NCI-H1092 treated with DMSO at 0.1 percent for 48 hours (cell line): Measurements from ENCODE around the gene COL4A2.

ENCODE experiments used
- DNase-seq: peaks from one replicate; lab custom pipeline; 2025; lab: John Stamatoyannopoulos, UW

Gene COL4A2

DNA sequence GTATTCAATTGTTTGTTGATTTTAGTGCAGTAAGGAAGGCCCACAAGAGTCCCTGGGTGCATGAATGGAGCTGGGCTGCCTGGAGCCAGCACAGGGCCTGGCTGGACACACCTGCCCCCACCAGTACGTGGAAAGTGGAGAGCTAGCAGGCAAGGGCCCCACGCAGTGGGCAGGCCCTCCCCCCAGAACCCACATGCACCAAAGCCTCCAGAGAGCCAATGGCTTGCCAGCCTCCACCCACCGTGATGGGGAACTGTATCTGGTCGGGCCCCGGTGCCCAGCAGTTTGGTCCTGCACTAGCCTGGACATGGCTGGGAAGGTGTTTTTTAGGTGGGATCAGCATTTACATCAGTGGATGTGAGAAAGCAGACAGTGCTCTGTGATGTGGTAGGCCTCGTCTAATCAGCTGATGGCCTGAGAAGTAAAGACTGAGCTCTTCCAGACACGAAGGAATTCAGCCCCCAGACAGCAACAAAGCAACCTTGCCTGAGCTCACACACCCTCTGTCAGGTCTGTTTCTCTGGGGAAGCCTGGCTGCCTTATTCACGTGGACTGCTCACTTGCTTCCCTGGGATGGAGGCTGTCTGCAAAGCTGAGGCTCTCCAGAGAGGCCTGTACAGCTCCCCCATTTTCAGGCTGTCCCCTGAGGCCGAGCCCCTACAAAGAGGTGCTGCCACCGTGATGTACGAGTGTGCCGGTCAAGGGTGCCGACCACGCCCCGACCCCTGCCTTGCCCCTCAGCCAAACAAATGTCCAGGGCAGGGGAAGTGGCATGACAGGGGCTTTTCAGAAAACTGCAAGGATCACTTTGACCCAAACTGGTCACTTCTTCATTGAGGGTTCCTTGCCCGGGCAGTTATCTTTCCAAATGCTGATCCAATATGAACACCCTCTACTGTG lies 226.9 kb downstream of the COL4A2 start:
- no peak for DNase-seq

DNA sequence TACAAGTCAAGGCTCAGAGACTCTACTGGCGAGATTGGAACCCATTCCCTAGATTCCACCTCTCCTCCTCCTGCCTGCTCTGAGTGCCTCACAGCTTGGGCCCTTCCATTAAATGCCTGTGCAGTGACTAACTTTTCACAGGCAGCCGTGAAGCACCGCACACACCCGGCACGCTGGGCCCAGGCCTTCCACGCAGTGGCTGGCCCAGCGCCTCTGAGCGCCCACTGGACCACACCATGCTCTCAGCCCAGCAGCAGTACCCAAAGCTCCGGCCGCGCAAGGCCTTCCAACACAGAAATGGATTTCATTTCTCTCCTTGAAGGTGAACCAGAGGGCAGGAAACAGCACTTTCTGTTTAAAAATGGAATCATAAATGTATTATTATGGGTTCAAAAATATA lies 228.4 kb downstream of the COL4A2 start:
- no peak for DNase-seq

GRCh38 chr13:110536006-110536693 lies 229.1 kb downstream of the COL4A2 start:
- no peak for DNase-seq

DNA sequence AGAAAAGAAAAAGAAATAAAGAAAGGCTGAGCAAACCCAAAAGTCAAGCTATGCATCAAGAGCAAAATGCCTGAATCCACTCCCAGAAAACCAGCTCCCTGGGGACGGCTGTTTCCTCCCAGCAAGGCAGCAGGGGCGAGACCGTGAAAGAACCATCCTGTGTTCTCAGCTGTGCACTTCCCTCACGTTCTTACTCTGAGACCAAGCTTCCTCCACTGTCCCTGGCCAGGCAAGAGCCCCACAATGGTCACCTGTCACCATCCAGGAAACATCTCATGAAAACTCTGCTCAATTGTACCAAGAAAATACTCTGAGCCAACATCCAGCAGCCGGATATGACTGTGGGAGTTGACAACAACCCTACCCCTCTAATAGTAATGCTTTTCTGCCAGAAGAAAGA lies 231.5 kb downstream of the COL4A2 start:
- DNase-seq: no peak

- no peak for DNase-seq
Measured at GRCh38 chr13:110539894-110540293, 232.8 kb downstream of the COL4A2 start.

DNA sequence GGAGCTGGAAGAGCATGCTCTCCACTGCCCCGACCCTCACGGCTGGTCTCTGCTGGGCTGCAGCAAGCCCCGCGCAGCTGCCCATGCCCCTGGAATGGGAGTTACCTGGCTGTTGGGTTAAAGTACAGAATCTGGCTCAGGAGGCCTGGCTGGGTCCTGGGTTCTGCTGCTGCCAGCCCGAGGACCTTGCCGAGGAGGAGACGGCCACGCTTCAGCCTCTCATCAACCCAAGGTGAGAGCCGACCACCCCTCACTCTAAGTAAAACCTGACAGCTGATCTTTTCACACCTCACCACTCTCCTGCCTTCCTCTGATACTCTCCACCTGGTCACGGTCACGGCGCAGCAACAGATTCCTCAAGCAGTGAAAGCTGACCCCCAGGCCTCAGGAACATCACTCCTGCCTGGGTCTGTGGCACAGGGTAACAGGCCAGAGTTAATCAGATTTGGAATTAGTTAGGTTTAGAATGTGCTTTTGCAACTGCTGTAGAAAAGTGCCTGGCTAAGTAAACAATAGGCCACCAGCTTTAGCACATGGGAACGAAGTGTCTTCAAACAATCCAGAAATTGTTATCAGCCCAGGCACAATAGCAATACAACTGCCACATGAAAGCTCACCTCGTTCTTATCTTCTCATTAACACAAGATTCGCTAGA lies 233.9 kb downstream of the COL4A2 start:
- DNase-seq: no peak

DNA sequence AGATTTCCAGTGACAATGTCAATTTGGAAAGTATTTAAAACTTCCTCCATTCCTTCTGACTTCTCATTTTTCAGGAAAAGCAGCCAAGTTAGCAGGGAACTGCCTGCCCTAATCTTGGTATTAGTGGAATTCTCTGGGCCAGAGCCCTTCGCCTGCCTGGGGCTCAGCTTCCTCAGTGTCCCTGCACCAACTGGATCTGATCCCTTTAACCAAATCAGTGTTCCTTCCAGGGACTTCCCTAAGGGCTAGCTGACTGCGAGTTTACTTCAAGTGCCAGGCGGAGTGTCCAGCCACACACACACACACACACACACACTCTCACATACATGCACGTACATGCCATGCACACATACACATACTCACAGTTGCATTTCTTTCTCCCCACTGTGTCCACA lies 234.4 kb downstream of the COL4A2 start:
- no peak for DNase-seq

- DNase-seq: no peak
Measured at GRCh38 chr13:110542169-110542796, 235.2 kb downstream of the COL4A2 start.

GRCh38 chr13:110546378-110546777 lies 239.3 kb downstream of the COL4A2 start:
- no peak for DNase-seq

GRCh38 chr13:110546926-110547325 lies 239.8 kb downstream of the COL4A2 start:
- no peak for DNase-seq

GRCh38 chr13:110548891-110549794 lies 242.1 kb downstream of the COL4A2 start:
- DNase-seq: no peak

GRCh38 chr13:110549795-110550160 lies 242.7 kb downstream of the COL4A2 start:
- DNase-seq: no peak

DNA sequence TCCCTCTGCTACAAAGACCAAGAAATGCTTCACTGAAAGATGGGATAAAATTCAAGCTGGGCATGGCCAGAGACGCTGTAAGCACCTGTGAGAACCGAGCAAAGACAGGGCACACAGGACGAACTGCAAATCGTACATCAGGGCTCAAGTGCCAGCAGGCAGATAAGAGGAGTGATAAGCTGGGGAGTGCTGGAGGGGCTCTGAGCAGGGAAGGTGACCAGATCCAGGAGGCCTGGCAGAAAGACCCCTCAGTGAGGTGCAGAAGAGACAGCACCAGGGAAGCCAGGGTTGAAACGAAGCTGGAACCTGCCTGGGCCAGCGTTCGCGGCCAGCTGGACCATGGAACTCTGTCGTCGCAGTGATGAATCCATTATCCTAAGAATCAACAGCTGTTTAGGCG lies 244.2 kb downstream of the COL4A2 start:
- no peak for DNase-seq

- no peak for DNase-seq
Measured at GRCh38 chr13:110552767-110553166, 245.7 kb downstream of the COL4A2 start.

GRCh38 chr13:110553417-110553816 lies 246.3 kb downstream of the COL4A2 start:
- DNase-seq: no peak

GRCh38 chr13:110554227-110554836 lies 247.2 kb downstream of the COL4A2 start:
- DNase-seq: no peak

DNA sequence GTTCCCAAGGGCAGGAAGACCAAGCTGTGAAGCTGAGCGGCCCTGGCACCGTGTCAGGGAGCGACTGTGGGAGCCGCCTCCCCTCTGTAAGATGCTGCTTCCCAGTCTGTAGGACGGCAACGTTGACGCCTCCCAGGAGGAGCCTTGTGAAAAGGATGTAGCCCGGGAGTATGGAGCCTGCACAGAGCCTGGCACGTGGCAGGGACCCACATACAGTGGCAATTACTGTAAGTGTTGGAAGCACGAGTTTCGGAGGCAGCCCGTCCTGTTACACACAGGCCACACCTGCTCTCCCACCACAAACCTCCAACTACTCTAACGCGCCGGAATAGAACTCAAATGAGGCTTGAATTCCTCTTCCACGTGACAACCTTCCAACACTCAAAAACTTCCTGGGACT lies 247.9 kb downstream of the COL4A2 start:
- no peak for DNase-seq

GRCh38 chr13:110555601-110556223 lies 248.6 kb downstream of the COL4A2 start:
- DNase-seq: no peak

GRCh38 chr13:110556224-110556606 lies 249.1 kb downstream of the COL4A2 start:
- DNase-seq: no peak

- no peak for DNase-seq
Measured at GRCh38 chr13:110557082-110557481, 250.0 kb downstream of the COL4A2 start.
